ENCODE data around the gene COPB1. TPM values are rescaled to one million over a fixed set of nuclear protein-coding genes. Genes with fewer than 3 reads are reported as not detected.
"Not testable (repeated sequence)": the region's sequence is repeated elsewhere in the genome, so short reads cannot be mapped to it uniquely, and the experiment has no call there.

COPB1 gene
- total RNA-seq: 91.8 and 93.5 TPM in 2 replicates

GRCh38 chr11:14499560-14500180 lies at the start of gene COPB1:
COPB1 (minus strand) TSS chr11:14499811; CDS start chr11:14498928, 883 bp downstream.
- peaks cover 34% of the 10 kb centered on the region for H3K4me1 Mint-ChIP-seq
- intact Hi-C loops (cut with micrococcal nuclease): loop anchor here (1.0 kb wide), 4 partner anchors 21 to 392 kb away; partner anchors contain the start of gene PSMA1
- H3K36me3 Mint-ChIP-seq (ENCODE audit: low read depth): peaks cover 44% of the 10 kb centered on the region
- no peaks in the 10 kb centered on the region for H3K27me3 Mint-ChIP-seq
- peak; percentile 98 for DNase-seq
- H3K4me3 Mint-ChIP-seq: peak within 1 kb of the TSS; percentile 99
- peak within 1 kb of the TSS; percentile 96 for H3K27ac Mint-ChIP-seq
- peaks cover 3% of the 10 kb centered on the region for H3K9me3 Mint-ChIP-seq

DNA sequence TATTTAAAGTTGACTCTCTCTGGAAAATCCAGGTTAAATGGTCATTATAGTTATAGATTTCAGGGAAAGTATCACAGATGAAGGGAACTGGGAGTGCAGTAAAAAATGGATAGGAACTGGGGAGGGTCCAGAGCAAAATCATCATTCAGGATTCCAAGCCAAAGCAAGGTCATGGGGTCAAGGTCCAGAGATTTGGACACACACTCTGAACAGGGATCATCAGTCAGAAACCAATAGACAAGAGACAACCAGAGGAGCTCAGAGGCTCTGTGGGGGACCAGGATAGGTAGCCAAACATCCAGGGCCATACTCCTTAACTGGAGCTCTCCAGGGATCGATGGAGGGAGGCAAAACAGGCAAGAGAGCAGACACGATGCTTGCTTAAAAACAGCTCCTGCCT lies 47.8 kb upstream of the COPB1 start:
- Mint-ChIP-seq H3K27me3 (no peaks in the 10 kb centered on the region), H3K27ac (peak overlapping the region; percentile 3), H3K4me1 (peaks cover 38% of the 10 kb centered on the region), H3K9me3 (peaks cover 4% of the 10 kb centered on the region), H3K36me3 (ENCODE audit: low read depth) (peaks cover 46% of the 10 kb centered on the region), H3K4me3 (no peak overlapping the region)
- intact Hi-C loops (cut with micrococcal nuclease): no loop called here
- no peak for DNase-seq

GRCh38 chr11:14546672-14547071 lies 47.1 kb upstream of the COPB1 start:
- H3K36me3 Mint-ChIP-seq (ENCODE audit: low read depth): peaks cover 44% of the 10 kb centered on the region
- no peak for DNase-seq
- H3K9me3 Mint-ChIP-seq: peaks cover 4% of the 10 kb centered on the region
- no peak overlapping the region for H3K4me3 Mint-ChIP-seq
- intact Hi-C loops (cut with micrococcal nuclease): no loop called here
- peaks cover 37% of the 10 kb centered on the region for H3K4me1 Mint-ChIP-seq
- no peaks in the 10 kb centered on the region for H3K27me3 Mint-ChIP-seq
- peak overlapping the region; percentile 84 for H3K27ac Mint-ChIP-seq

DNA sequence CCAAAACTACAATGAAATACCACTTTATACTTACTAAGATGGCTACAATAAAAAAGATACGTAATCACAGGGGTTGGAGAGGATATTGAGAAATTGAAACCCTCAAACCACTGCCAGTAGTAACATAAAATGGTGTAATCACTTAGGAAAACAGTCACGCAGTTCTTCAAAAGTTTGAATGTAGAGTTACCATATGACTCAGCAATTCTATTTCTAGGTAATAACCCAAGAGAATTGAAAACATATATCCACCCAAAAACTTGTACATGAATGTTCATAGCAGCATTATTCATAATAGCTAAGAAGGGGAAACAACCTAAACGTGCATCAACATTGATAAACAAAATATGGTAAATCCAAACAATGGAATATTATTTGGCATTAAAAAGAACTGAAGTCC lies 45.0 kb upstream of the COPB1 start:
- peaks cover 44% of the 10 kb centered on the region for H3K36me3 Mint-ChIP-seq (ENCODE audit: low read depth)
- intact Hi-C loops (cut with micrococcal nuclease): loop anchor here (1.0 to 5.0 kb wide), 6 partner anchors 11 to 238 kb away; partner anchors contain the start of gene PSMA1
- no peaks in the 10 kb centered on the region for H3K27me3 Mint-ChIP-seq
- H3K4me1 Mint-ChIP-seq: peaks cover 49% of the 10 kb centered on the region
- peak overlapping the region; percentile 61 for H3K4me3 Mint-ChIP-seq
- peak; percentile 65 for DNase-seq
- peak overlapping the region; percentile 94 for H3K27ac Mint-ChIP-seq
- peaks cover 4% of the 10 kb centered on the region for H3K9me3 Mint-ChIP-seq

DNA sequence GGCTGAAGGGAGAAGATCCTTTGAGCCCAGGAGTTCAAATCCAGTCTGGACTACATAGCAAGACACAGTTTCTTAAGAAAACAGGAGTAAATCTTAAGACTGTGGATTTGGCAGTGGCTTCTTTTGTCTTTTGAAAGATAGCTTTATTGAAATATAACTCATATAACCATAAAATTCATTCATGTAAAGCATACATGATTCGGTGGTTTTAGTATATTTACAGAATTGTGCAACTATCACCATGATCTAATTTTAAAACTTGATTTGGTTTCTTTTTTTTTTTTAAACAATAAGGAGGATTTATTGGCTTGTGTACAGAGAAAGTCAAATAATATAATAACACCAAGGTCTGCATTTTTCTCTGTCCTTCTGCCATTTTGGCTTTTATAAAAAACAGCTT lies 43.6 kb upstream of the COPB1 start:
- H3K27ac Mint-ChIP-seq: no peak overlapping the region
- peaks cover 43% of the 10 kb centered on the region for H3K36me3 Mint-ChIP-seq (ENCODE audit: low read depth)
- H3K9me3 Mint-ChIP-seq: peaks cover 4% of the 10 kb centered on the region
- intact Hi-C loops (cut with micrococcal nuclease): loop anchor here (5.0 kb wide), 1 partner anchor 239 kb away; no protein-coding TSS in a partner anchor
- no peak for DNase-seq
- no peak overlapping the region for H3K4me3 Mint-ChIP-seq
- H3K27me3 Mint-ChIP-seq: no peaks in the 10 kb centered on the region
- peaks cover 58% of the 10 kb centered on the region for H3K4me1 Mint-ChIP-seq

DNA sequence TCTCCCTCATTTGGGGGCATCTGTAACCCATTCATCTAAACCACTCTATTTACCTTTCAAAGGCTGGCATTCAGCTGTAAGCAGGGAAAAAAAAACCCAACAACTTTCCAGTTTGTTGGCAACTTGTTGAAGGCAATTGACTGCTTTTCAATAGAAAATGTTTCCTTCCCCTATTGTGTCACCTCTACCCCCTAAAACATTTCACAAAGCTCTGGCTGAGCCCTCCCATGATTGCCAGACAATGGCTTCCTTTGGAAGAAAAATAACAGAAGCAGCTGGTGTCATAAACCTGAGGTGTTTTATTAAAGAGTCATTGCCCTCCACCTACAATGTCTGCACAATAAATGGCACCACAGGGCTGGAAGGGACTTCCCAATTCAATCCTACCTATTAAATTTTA lies 42.7 kb upstream of the COPB1 start:
- peaks cover 37% of the 10 kb centered on the region for H3K36me3 Mint-ChIP-seq (ENCODE audit: low read depth)
- H3K9me3 Mint-ChIP-seq: peaks cover 4% of the 10 kb centered on the region
- peaks cover 57% of the 10 kb centered on the region for H3K4me1 Mint-ChIP-seq
- no peak for DNase-seq
- no peak overlapping the region for H3K27ac Mint-ChIP-seq
- intact Hi-C loops (cut with micrococcal nuclease): loop anchor here (5.0 kb wide), 1 partner anchor 240 kb away; no protein-coding TSS in a partner anchor
- no peak overlapping the region for H3K4me3 Mint-ChIP-seq
- no peaks in the 10 kb centered on the region for H3K27me3 Mint-ChIP-seq

DNA sequence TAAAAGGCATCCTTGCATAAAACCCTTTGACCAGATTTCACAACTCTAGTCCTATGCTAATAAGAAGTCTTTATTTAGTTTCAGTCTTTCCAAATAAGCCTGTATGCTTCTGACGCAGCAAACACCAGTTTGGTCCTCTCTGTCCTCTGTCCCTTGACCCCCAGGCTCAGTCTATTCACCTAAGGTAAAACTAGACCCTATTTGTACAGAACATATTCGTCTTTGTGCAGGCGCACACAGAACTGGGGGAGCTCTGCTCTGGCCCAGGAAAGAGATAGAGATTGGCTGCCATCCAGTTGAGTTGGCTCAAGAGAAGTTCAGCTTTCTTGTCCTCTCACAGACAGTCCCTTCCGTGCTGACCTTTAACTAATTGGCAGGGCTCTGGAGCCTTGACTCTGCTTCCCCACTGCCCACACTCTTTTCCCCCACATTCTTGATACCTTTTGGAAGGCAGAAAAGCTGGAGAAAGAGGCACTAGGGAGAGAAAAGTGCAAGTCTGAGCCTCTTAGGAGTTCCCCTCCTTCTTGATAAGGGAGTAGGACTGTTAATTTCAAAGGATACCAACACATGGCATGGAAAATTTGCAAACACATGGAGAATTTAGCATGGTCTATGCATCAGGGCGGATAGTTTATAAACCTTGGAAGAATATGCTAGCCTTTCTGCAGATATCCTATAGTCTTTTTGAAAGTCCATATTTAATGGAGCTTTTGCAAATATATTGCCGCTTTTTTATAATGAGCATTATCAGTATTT lies 41.8 kb upstream of the COPB1 start:
- no peaks in the 10 kb centered on the region for H3K27me3 Mint-ChIP-seq
- no peak overlapping the region for H3K27ac Mint-ChIP-seq
- intact Hi-C loops (cut with micrococcal nuclease): loop anchor here (5.0 kb wide), 1 partner anchor 241 kb away; no protein-coding TSS in a partner anchor
- H3K4me1 Mint-ChIP-seq: peaks cover 52% of the 10 kb centered on the region
- DNase-seq: peak; percentile 55
- H3K4me3 Mint-ChIP-seq: no peak overlapping the region
- H3K36me3 Mint-ChIP-seq (ENCODE audit: low read depth): peaks cover 29% of the 10 kb centered on the region
- peaks cover 4% of the 10 kb centered on the region for H3K9me3 Mint-ChIP-seq

GRCh38 chr11:14539982-14540421 lies 40.4 kb upstream of the COPB1 start:
- Mint-ChIP-seq H3K4me3 (peak overlapping the region; percentile 25), H3K9me3 (peaks cover 4% of the 10 kb centered on the region), H3K4me1 (peaks cover 41% of the 10 kb centered on the region), H3K27ac (peak overlapping the region; percentile 21), H3K27me3 (no peaks in the 10 kb centered on the region), H3K36me3 (ENCODE audit: low read depth) (peaks cover 21% of the 10 kb centered on the region)
- intact Hi-C loops (cut with micrococcal nuclease): loop anchor here (5.0 kb wide), 2 partner anchors 242 to 352 kb away; partner anchors contain the start of gene CYP2R1
- peak; percentile 54 for DNase-seq

DNA sequence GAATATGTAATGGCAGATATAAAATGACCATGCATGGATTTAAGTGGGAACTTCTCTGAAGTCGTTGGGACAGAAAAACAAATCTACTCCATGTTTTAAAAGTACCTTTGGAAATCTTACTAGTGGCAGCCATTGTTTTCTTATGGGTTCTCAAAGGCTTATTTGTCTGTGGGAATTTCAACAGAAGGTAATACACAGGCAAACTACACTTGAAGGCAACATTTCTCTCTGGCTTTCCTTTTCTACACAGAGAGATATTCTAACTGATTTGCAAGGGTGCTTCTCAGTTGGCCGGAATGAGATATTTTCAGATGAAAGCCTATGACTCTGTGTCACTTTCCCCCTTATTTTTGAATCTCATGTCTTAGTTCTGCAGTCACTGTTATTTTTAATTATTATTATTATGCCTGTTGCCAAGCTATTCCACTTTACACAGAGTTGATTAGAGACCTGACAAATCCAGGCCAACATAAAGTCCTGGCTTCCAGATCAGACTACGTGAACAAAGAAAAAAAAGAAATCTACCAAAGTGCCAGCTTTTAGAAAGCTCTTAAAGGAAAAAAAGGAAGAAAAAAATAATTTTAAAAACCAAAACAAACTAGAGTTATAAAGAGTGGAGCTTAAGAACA lies 39.4 kb upstream of the COPB1 start:
- H3K4me3 Mint-ChIP-seq: no peak overlapping the region
- H3K27me3 Mint-ChIP-seq: no peaks in the 10 kb centered on the region
- intact Hi-C loops (cut with micrococcal nuclease): loop anchor here (5.0 kb wide), 1 partner anchor 353 kb away; the partner anchor contains the start of gene CYP2R1
- peaks cover 36% of the 10 kb centered on the region for H3K4me1 Mint-ChIP-seq
- no peak overlapping the region for H3K27ac Mint-ChIP-seq
- H3K9me3 Mint-ChIP-seq: no peaks in the 10 kb centered on the region
- no peak for DNase-seq
- H3K36me3 Mint-ChIP-seq (ENCODE audit: low read depth): peaks cover 17% of the 10 kb centered on the region

DNA sequence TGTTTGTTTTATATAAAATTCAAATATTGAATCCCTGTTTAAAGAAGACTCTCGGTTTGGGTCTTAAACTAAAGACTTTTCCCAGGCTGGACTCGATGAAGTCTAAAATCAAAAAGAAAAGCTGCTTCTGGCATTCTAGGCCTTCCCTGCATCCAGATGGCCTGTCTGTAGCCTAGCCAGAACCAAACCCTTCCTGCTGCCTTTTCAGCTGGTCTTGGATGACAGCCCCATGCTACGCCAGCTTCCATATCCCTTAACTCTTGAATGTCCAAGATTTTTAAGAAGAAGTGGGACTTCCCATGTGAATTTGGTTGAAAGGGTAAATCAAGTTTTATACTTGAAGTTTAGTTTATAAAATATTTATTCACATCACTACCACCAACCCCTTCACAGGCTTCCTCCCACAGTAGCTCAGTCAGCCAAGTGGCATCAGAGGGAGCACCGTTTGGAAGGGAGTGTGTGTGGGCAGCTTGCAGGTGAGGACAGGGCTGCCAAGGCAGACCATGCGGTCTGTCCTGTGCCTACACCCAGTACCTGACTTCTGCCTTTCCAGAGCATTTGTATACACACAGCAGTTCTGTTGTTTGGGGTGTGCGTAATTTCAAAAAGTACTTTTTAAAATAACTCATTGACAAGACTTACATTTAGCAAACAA lies 38.8 kb upstream of the COPB1 start:
- H3K36me3 Mint-ChIP-seq (ENCODE audit: low read depth): peaks cover 19% of the 10 kb centered on the region
- H3K27ac Mint-ChIP-seq: peak overlapping the region; percentile 17
- H3K9me3 Mint-ChIP-seq: no peaks in the 10 kb centered on the region
- DNase-seq: no peak
- no peak overlapping the region for H3K4me3 Mint-ChIP-seq
- H3K27me3 Mint-ChIP-seq: no peaks in the 10 kb centered on the region
- peaks cover 36% of the 10 kb centered on the region for H3K4me1 Mint-ChIP-seq
- intact Hi-C loops (cut with micrococcal nuclease): loop anchor here (5.0 kb wide), 1 partner anchor 354 kb away; the partner anchor contains the start of gene CYP2R1

DNA sequence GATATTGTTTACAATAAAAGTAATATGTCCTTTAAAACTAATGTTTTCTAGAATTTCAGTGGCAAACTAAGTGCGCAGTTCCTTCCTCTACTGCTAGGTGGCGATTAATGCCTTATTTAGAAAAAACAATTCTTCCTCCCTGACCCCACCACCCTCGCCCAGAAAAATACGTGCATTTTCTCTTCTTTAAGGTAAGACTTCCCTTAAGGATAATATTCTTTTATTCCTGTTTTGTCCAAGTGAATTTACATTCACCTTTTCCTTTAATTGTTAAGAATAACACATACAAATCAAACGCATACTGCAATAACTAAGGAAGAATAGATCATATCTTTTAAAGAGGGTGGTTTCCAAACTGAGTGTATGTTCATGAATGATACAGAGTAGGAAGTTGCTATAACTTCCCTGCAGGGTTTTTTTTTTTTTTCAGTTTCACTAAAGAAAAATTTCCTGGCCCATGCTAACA lies 37.6 kb upstream of the COPB1 start:
- Mint-ChIP-seq H3K27ac (peak overlapping the region; percentile 87), H3K4me1 (peaks cover 32% of the 10 kb centered on the region), H3K4me3 (peak overlapping the region; percentile 70), H3K36me3 (ENCODE audit: low read depth) (peaks cover 19% of the 10 kb centered on the region), H3K27me3 (no peaks in the 10 kb centered on the region), H3K9me3 (no peaks in the 10 kb centered on the region)
- peak; percentile 82 for DNase-seq
- intact Hi-C loops (cut with micrococcal nuclease): loop anchor here (1.0 to 5.0 kb wide), 4 partner anchors 17 to 370 kb away; partner anchors contain the start of genes CYP2R1, PDE3B and PSMA1

GRCh38 chr11:14535166-14535565 lies 35.6 kb upstream of the COPB1 start:
- intact Hi-C loops (cut with micrococcal nuclease): loop anchor here (5.0 kb wide), 1 partner anchor 357 kb away; the partner anchor contains the start of gene CYP2R1
- H3K4me1 Mint-ChIP-seq: peaks cover 23% of the 10 kb centered on the region
- H3K27ac Mint-ChIP-seq, H3K9me3 Mint-ChIP-seq, H3K4me3 Mint-ChIP-seq, H3K27me3 Mint-ChIP-seq, DNase-seq: not testable (repeated sequence)
- H3K36me3 Mint-ChIP-seq (ENCODE audit: low read depth): peaks cover 23% of the 10 kb centered on the region

GRCh38 chr11:14529951-14530350 lies 30.3 kb upstream of the COPB1 start:
- intact Hi-C loops (cut with micrococcal nuclease): loop anchor here (10.0 kb wide), 1 partner anchor 545 kb away; the partner anchor contains the start of gene CALCB
- H3K27me3 Mint-ChIP-seq: no peaks in the 10 kb centered on the region
- peak; percentile 45 for DNase-seq

More at GRCh38 chr11:14529951-14530350, 30.3 kb upstream of the COPB1 start:
- Mint-ChIP-seq H3K4me1 (peaks cover 2% of the 10 kb centered on the region), H3K36me3 (ENCODE audit: low read depth) (peaks cover 17% of the 10 kb centered on the region), H3K9me3 (no peaks in the 10 kb centered on the region), H3K4me3 (no peak overlapping the region), H3K27ac (no peak overlapping the region)
